ENCODE data around the gene FRZB.

Gene FRZB

DNA sequence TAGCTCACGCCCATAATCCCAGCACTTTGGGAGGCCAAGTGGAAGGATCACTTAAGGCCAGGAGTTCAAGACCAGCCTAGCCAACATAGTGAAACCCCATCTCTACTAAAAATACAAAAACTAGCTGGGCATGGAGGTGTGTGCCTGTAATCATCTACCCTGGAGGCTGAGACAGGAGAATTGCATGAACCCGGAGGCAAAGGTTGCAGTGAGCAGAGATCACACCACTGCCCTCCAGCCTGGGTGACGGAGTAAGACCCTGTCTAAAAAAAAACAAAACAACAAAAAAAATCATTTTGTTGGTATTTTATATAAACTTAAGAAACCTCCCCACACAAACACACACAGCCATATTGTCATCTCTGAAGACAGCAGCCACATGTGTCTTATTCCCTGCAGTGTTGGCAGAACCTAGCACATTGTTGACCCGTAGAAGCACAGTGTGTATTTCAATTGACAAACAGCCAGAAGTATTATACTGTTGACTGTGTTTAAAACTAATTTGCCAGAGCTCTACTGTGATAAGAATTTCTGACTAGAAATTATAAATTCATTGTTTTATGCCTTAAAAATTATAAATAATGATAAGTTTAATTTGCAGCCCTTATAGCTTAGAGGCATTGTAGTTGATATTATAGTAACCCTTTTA lies 82.3 kb downstream of the FRZB start:
- DNase-seq = no peak
